Endometrial microvascular endothelial cells (primary cell): Measurements from ENCODE around the gene PIP5K1C. TPM values are rescaled to one million over a fixed set of nuclear protein-coding genes. Genes with fewer than 3 reads are reported as not detected.

Experiments
- in situ Hi-C: cut with HindIII; loops from 2 replicates; pipeline ENCODE4 v1.10.0; 2017; ENCODE audit warnings: low sequenced_read_pairs, low pct_unique_long_range_greater_than_20kb; ENCODE audit errors: inconsistent ontology term
- total RNA-seq: library from RNA; depleted of rRNA; stranded (reverse); fragments of >200 nt; gene quantifications from one replicate; pipeline ENCODE4 v1.2.3, GENCODE V29; 2015; ENCODE audit errors: inconsistent ontology term

Gene PIP5K1C
- total RNA-seq, 1 donor from 2014 or later = 38.0 TPM

- in situ Hi-C loops = no loop called here
Observed at GRCh38 chr19:3618811-3619630, 81.2 kb downstream of the PIP5K1C start.

- in situ Hi-C loops = no loop called here
Observed at GRCh38 chr19:3618144-3618810, 82.0 kb downstream of the PIP5K1C start.

GRCh38 chr19:3617463-3617862, 82.8 kb downstream of the PIP5K1C start:
- in situ Hi-C loops = no loop called here

DNA sequence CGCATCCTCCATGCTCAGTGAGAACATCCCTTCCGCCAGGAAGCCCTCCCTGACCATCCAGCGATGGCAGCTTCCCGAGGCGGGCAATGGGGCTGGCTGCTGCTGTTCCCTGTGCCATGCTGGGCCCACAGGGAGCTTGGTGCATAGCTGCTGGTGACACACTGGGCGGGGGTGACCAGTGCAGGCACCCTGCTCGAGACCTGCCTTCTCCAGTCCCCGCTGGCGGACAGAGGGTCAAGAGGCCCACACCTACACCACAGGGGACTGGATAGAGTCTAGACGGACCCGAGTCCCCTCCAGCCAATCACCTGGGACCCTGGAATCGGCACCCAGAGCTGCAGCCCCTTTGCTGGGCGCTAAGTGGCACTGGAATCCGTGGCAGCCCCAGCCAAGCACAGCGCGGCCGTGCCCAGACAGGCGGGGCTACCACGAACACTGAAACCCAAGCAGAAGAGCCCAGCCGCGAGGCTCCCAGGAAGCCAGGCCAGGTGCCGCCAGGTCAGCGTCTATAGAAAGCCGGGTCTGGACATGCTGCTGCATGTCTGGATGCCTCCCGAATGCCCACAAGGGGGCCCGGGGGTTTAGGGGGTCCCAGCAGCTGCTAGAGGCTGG, 84.6 kb downstream of the PIP5K1C start:
- in situ Hi-C loops = no loop called here

- in situ Hi-C loops = no loop called here
Observed at GRCh38 chr19:3614858-3615505, 85.3 kb downstream of the PIP5K1C start.

GRCh38 chr19:3613818-3614661, 86.2 kb downstream of the PIP5K1C start:
- in situ Hi-C loops = no loop called here

GRCh38 chr19:3612901-3613741, 87.1 kb downstream of the PIP5K1C start:
- in situ Hi-C loops = no loop called here

GRCh38 chr19:3612330-3612729, 87.9 kb downstream of the PIP5K1C start:
- in situ Hi-C loops = no loop called here

DNA sequence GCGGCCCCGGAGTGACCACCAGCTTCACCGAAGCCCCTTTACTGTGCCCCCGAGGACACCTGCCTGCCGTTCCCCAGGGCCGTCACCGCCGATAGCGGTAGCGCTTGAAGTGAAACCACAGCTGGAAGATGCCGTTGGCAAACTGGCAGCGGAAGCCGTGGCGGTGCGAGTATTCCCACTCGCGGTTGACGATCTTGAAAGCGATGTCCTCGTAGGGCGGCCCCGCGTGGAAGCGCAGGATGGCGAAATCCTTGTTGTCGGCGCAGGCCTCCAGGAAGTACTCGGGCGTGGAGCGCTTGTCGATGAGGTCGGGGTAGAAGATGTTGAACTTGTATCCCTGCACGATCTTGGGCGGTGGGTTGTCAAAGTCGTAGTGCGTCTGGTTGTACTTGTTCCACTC, 88.4 kb downstream of the PIP5K1C start:
- in situ Hi-C loops = no loop called here

DNA sequence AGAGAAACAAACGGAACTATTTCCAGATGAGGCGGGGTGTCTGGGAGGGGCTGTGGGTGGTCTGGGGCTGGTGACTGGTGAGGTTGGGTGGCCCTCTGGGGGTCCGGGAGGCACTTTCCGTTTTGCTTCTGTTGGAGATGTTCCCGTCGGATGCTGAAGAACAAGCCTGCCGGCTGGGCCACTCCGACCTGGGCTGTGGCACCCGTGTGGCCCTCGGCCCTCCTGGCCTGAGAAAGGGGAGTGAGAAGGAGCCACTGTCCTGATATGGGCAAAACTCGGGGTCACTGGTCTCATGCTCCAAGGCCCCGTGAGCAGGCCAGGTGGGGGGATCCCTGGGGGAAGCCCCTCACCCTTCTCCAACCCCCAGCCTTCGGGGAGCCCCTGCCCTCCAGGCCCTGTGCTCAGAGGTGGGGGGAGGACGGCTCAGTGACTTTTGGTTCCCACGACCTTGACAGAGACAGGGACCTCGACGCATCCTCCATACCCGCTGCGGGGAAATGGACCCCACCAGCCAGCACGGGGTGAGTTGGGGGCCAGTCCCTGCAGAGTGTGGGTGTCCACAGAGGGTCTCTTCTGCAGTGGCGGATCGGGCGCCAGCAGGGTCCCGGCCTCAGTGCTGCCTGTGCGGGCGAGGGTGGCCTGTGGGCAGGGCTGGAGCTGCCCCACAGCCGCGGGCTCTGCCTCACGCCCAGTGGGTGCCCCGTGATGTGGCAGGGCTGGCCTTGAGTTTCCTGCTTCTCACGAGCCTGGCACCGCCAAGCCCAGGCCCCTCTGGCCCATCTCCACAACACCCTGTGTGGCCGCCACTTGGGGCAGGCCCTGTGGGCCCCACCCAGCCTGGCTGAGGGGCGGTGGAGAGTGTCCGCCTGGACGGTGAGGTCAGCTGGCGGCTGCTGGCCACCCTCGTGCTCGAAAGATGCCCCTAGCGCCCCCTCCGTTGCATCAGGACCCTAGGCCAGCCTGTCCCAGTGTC, 89.2 kb downstream of the PIP5K1C start:
- in situ Hi-C loops = no loop called here

DNA sequence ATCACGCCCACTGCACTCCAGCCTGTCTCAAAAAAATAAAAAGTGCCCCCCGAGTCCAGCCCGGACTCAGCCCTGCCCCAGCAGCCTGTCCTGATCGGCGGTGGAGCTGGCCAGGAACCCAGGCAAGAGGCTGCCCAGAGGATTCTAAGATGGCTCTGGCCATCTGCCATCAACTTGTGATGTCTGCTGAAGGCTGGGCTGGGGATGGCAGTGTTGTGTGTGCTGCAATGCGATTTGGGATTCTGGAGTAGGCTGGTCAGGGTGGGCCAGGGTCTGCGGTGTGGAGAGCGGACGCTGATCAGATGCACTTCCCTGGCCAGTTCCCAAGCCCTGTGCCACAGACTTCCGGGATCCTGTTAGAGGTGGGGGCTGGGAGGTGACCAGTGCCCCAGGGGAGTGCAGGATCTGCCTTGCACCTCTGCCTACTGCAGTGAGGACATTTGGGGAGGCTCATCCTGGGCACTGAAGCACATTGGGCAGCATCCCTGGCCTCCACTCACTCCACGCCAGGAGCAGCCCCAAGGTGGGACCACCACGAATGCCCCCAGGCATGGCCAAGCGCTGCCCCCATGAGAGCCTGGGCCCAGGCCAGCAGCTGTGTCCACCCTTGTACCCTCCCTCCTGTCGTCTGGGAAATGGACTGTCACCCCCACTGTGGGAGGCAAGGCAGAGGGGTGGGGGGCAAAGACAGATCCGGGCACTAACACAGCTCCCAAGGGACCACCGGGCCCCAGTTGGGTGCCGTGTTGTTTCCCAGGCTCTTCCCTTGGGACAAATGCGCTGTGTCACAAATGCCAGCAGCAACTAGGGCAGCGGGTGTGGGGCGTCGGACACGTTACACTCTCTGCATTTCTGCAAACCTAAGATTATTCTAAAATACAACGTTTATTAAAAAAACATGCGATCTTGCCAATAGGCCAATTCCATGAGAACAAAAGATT, 90.2 kb downstream of the PIP5K1C start:
- in situ Hi-C loops = no loop called here

GRCh38 chr19:3608750-3609322, 91.4 kb downstream of the PIP5K1C start:
- in situ Hi-C loops = no loop called here

DNA sequence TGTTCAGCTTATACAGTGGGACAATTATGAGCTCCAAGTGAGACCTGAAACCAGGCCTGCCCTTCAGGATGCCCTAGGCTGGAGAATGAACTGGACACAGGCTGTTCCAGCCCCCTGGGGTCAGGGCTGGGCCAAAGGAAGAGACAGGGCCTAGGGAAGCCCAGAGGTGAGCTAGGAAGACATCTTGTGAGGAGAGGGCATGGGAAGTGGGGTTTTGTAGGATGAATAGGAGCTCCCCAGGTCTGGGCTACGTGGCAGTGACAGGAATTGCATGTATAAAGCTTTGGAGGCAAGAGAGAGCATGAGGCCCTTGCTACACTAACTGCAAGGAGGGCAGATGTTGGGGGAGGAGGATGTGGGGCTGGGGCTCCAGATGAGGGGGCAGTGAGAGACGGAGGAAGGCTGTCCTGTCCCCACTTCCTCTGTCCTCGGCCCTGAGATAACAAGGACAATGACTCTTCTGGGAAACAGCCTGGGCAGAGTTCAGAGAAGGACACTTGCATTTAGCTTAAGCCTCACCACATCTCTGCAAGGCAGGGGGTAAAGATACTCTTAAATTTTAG, 92.1 kb downstream of the PIP5K1C start:
- in situ Hi-C loops = no loop called here

GRCh38 chr19:3607303-3608078, 92.8 kb downstream of the PIP5K1C start:
- in situ Hi-C loops = no loop called here
